Measurements from ENCODE around the gene MFSD6.

MFSD6 gene

DNA sequence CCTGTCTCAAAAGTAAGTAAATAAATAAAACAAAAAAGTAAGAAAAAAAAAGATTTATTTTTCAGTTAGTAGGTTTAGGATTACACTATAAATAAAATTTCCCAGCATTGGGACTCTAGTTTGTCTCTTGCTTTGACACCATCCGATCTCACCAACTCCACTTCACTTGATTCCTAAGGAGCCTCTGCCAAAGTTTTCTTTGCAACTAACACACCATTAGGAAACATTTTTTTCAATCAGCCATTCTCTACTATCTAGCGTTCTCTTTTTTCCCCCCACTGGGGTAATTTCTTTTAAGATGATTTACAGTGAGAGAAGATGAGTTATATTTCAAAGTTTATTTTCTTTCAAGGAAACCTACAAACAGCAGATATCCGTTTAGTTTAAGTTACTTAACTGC, 136.9 kb downstream of the MFSD6 start:
- no peak for TF ChIP-seq CTCF (IDR thresholded peaks at IDR 0.05; ENCODE audit: insufficient read depth, low read length, missing control alignments)
- H3K4me3 ChIP-seq (ENCODE audit: low read depth, low read length): no peak overlapping the region
- POLR2A ChIA-PET: no interaction called here
- CTCF ChIA-PET: no interaction called here
- no peak for DNase-seq (ENCODE audit: low read depth, low spot score)

- no peak overlapping the region for H3K4me3 ChIP-seq (ENCODE audit: low read depth, low read length)
- TF ChIP-seq CTCF (IDR thresholded peaks at IDR 0.05; ENCODE audit: insufficient read depth, low read length, missing control alignments): no peak
- CTCF ChIA-PET: no interaction called here
- DNase-seq (ENCODE audit: low read depth, low spot score): no peak
- POLR2A ChIA-PET: no interaction called here
These were observed 137.6 kb downstream of the MFSD6 start for GRCh38 chr2:190545555-190546385.

DNA sequence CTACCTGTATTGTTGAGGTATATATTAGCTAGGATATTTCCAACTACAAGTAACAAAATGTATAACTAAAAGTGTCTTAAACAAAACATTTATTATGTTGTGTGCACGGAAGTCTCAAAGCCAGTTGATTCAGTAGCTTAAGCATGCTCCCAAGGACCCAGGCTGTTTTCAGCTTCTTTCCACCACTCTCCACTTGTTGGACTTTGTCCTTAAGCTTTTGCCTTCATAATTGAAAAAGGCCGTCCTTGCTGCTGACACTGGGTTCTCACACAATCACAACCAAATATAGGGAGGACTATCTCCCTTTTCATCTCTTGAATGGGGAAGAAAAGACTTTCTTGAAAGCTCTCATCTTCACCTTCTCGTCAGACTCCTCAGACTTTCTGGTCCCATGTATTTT, 138.6 kb downstream of the MFSD6 start:
- CTCF ChIA-PET: no interaction called here

DNA sequence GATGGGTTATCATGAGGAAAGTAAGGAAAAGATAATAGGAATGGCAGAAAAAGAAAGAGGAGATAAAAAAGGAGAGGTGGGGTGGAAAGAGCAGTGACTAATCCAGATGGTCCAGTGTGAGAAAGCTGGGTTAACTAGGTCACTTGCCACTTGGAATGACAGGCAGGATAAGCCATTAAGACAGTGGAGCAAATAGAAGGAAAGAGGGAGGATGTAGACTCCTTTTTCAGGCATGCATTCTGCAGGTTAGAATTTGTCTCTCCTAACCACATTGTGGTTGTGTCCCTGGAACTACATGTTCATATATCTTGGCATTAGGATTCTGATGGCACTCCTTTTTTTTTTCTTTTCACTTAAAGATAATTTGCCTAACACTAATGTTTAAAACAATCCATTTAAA, 139.7 kb downstream of the MFSD6 start:
- no peak for TF ChIP-seq CTCF (IDR thresholded peaks at IDR 0.05; ENCODE audit: insufficient read depth, low read length, missing control alignments)
- DNase-seq (ENCODE audit: low read depth, low spot score): no peak
- H3K4me3 ChIP-seq (ENCODE audit: low read depth, low read length): no peak overlapping the region
- CTCF ChIA-PET: no interaction called here
- POLR2A ChIA-PET: no interaction called here

More for the DNA sequence above, 138.6 kb downstream of the MFSD6 start:
- POLR2A ChIA-PET: no interaction called here
- no peak for TF ChIP-seq CTCF (IDR thresholded peaks at IDR 0.05; ENCODE audit: insufficient read depth, low read length, missing control alignments)
- no peak for DNase-seq (ENCODE audit: low read depth, low spot score)
- H3K4me3 ChIP-seq (ENCODE audit: low read depth, low read length): no peak overlapping the region

GRCh38 chr2:190550137-190550536, 142.0 kb downstream of the MFSD6 start:
- H3K4me3 ChIP-seq (ENCODE audit: low read depth, low read length): no peak overlapping the region
- no peak for TF ChIP-seq CTCF (IDR thresholded peaks at IDR 0.05; ENCODE audit: insufficient read depth, low read length, missing control alignments)
- no peak for DNase-seq (ENCODE audit: low read depth, low spot score)
- ChIA-PET POLR2A (no interaction called here), CTCF (interaction anchor here (1.7 kb wide), 1 partner anchor 12 kb away, joined by 4 read pairs; no protein-coding TSS in a partner anchor)

Measured in AG04449 (cell line).